ENCODE data around the gene RUNX2. TPM values are rescaled to one million over a fixed set of nuclear protein-coding genes. Genes with fewer than 3 reads are reported as not detected.

RUNX2 gene
- total and polyA plus RNA-seq, 2 experiments from 2014 or later = 4.4 to 5.2 TPM

DNA sequence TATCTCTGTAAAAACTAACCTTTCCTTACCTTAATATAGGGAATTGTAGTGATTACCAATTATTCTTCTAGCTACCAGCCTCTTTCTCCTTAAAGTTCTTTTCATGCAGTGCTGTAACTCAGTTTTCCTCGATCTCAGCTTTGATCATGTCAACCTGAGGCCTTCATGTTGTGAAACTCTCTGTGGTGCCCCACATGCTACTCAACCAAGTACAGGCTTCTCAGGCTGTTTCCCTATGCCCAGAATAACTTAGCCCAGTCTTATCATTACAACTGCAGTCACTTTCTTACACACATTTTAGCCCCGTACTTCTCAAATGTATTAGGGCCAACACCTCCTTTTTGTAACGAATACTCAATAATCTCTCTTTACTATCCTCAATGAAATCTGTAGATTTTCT lies 139.7 kb downstream of the RUNX2 start:
- Histone ChIP-seq H3F3A (ENCODE audit: insufficient read depth) (no peaks in the 10 kb centered on the region), H3K4me3 (no peak overlapping the region), H3K9ac (no peak overlapping the region), H2AFZ (no peak overlapping the region), H3K79me2 (ENCODE audit: insufficient read depth) (peaks cover 34% of the 10 kb centered on the region), H4K20me1 (ENCODE audit: insufficient read depth) (no peaks in the 10 kb centered on the region), H3K27me3 (replicated peaks; ENCODE audit: insufficient read depth) (no peaks in the 10 kb centered on the region), H3K36me3 (ENCODE audit: low read depth) (peaks cover 17% of the 10 kb centered on the region), H3K9me3 (ENCODE audit: low read depth) (no peaks in the 10 kb centered on the region), H3K9me2 (ENCODE audit: insufficient read depth) (no peaks in the 10 kb centered on the region), H3K27ac (no peak overlapping the region), H3K4me1 (ENCODE audit: insufficient read depth) (no peaks in the 10 kb centered on the region; the same call in 1 of the 2 replicates), H3K4me2 (ENCODE audit: unreplicated experiment) (no peak overlapping the region)
- 92 to 98% methylated on average over 3 of the region's 3 CpGs for WGBS, 2 experiments (ENCODE audit: low coverage in 1 of 2, low lambda C conversion rate in 2 of 2, missing lambda C conversion rate in 2 of 2)
- TF ChIP-seq EZH2 (IDR thresholded peaks at IDR 0.05; ENCODE audit: insufficient read depth, poor library complexity, severe bottlenecking) = no peak
- no peak for TF ChIP-seq EZH2phosphoT487 (IDR thresholded peaks at IDR 0.05; ENCODE audit: insufficient read depth, low read depth)
- no peak for DNase-seq
- in situ Hi-C loops (cut with MboI) = no loop called here

DNA sequence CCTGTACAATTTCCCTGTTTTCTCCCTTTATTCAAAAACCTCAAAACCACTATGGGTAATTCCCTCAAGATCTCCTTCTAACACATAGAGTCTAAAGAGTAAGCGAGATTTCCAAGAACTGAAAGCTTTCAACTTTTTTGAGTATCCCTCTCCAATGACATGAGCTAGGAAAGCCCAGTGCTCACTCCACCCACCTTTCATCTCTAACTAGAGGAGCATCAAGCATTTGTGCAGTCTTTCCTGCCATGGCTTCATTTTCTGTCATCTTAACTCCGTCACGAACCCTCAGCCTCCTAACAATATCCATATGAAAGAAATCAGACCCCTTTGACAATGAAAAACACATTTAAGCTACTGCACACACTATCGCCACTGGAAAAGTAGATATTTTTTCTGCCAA lies 141.5 kb downstream of the RUNX2 start:
- H3K79me2 ChIP-seq (ENCODE audit: insufficient read depth) = peaks cover 42% of the 10 kb centered on the region
- no peaks in the 10 kb centered on the region for H3F3A ChIP-seq (ENCODE audit: insufficient read depth)
- WGBS, 2 experiments (ENCODE audit: low coverage in 1 of 2, low lambda C conversion rate in 2 of 2, missing lambda C conversion rate in 2 of 2) = 63 to 72% methylated on average over 4 of the region's 4 CpGs
- DNase-seq = no peak
- H2AFZ ChIP-seq = no peak overlapping the region
- in situ Hi-C loops (cut with MboI) = no loop called here
- H3K36me3 ChIP-seq (ENCODE audit: low read depth) = peaks cover 17% of the 10 kb centered on the region
- H3K9ac ChIP-seq = no peak overlapping the region
- no peak for TF ChIP-seq EZH2 (IDR thresholded peaks at IDR 0.05; ENCODE audit: insufficient read depth, poor library complexity, severe bottlenecking)
- TF ChIP-seq EZH2phosphoT487 (IDR thresholded peaks at IDR 0.05; ENCODE audit: insufficient read depth, low read depth) = no peak
- H3K9me3 ChIP-seq (ENCODE audit: low read depth) = no peaks in the 10 kb centered on the region
- H3K4me2 ChIP-seq (ENCODE audit: unreplicated experiment) = no peak overlapping the region
- H3K9me2 ChIP-seq (ENCODE audit: insufficient read depth) = no peaks in the 10 kb centered on the region
- H4K20me1 ChIP-seq (ENCODE audit: insufficient read depth) = no peaks in the 10 kb centered on the region
- H3K27ac ChIP-seq = no peak overlapping the region
- no peak overlapping the region for H3K4me3 ChIP-seq
- H3K27me3 ChIP-seq (replicated peaks; ENCODE audit: insufficient read depth) = no peaks in the 10 kb centered on the region
- H3K4me1 ChIP-seq (ENCODE audit: insufficient read depth) = no peaks in the 10 kb centered on the region

DNA sequence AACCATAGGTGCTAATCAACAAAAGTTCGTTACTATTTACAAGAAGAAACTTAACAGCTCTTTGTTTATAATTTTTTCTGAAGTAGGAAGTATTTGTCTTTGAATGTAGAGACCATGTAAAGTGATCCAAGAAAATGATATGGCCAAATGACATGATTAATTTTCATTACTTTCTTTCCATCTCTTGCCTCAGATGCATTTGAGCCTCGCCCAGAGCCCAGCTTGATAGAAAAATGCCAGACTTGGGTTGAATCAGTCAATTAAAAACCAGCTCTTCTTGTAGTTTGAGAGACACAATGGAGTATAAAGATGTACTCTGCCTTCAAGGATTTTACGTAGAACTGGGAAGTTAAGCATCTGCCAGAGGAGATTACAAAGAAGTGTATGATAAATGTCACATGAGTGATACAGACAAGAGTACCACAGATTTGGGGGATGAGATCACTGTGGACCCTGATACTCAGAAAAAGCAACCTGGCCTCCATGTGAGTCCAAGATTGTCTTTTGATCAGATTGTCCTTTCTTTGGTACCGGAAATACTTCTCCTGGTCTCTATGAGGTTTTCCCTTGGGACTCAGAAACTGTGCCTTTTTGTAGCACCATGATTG lies 142.1 kb downstream of the RUNX2 start:
- WGBS, 2 experiments (ENCODE audit: low coverage in 1 of 2, low lambda C conversion rate in 2 of 2, missing lambda C conversion rate in 2 of 2) = 68 to 75% methylated on average over 4 of the region's 4 CpGs
- Histone ChIP-seq H3K27ac (no peak overlapping the region), H3K4me1 (ENCODE audit: insufficient read depth) (no peaks in the 10 kb centered on the region), H3K79me2 (ENCODE audit: insufficient read depth) (peaks cover 39% of the 10 kb centered on the region), H3K4me2 (ENCODE audit: unreplicated experiment) (no peak overlapping the region), H3K4me3 (no peak overlapping the region), H3K36me3 (ENCODE audit: low read depth) (peaks cover 17% of the 10 kb centered on the region), H3K9me3 (ENCODE audit: low read depth) (no peaks in the 10 kb centered on the region), H3K9ac (no peak overlapping the region), H3F3A (ENCODE audit: insufficient read depth) (no peaks in the 10 kb centered on the region), H3K9me2 (ENCODE audit: insufficient read depth) (no peaks in the 10 kb centered on the region), H4K20me1 (ENCODE audit: insufficient read depth) (no peaks in the 10 kb centered on the region), H2AFZ (no peak overlapping the region), H3K27me3 (replicated peaks; ENCODE audit: insufficient read depth) (no peaks in the 10 kb centered on the region)
- no peak for TF ChIP-seq EZH2phosphoT487 (IDR thresholded peaks at IDR 0.05; ENCODE audit: insufficient read depth, low read depth)
- no peak for TF ChIP-seq EZH2 (IDR thresholded peaks at IDR 0.05; ENCODE audit: insufficient read depth, poor library complexity, severe bottlenecking)
- in situ Hi-C loops (cut with MboI) = no loop called here
- DNase-seq = no peak

DNA sequence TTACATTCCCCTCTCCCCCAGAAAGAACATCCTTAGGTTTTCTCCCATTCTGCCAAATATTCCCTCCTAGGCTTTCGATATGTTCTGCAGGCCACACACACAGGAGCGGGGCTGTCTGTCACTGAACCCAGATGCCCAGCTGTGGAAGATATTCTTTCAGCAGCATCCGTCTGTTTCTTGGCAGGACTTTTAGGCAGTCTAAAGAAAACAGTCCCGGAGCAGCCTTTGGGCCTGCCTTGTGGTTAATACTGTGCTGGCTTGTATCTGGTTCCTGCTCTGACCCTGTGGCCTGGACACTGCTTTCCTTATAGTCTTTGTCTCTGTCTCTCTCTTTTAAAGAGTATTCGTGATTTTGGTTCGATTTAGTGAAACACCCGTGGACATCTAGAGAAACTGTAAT lies 144.3 kb downstream of the RUNX2 start:
- H3K79me2 ChIP-seq (ENCODE audit: insufficient read depth) = peaks cover 61% of the 10 kb centered on the region
- in situ Hi-C loops (cut with MboI) = no loop called here
- H2AFZ ChIP-seq = no peak overlapping the region
- H3K9me3 ChIP-seq (ENCODE audit: low read depth) = no peaks in the 10 kb centered on the region
- 96% methylated on average over 7 of the region's 7 CpGs for WGBS, 2 experiments (ENCODE audit: low coverage in 1 of 2, low lambda C conversion rate in 2 of 2, missing lambda C conversion rate in 2 of 2)
- no peaks in the 10 kb centered on the region for H3K27me3 ChIP-seq (replicated peaks; ENCODE audit: insufficient read depth)
- no peaks in the 10 kb centered on the region for H3K9me2 ChIP-seq (ENCODE audit: insufficient read depth)
- DNase-seq = no peak
- no peak overlapping the region for H3K9ac ChIP-seq
- no peaks in the 10 kb centered on the region for H4K20me1 ChIP-seq (ENCODE audit: insufficient read depth)
- no peak overlapping the region for H3K4me3 ChIP-seq
- no peak for TF ChIP-seq EZH2phosphoT487 (IDR thresholded peaks at IDR 0.05; ENCODE audit: insufficient read depth, low read depth)
- no peak for TF ChIP-seq EZH2 (IDR thresholded peaks at IDR 0.05; ENCODE audit: insufficient read depth, poor library complexity, severe bottlenecking)
- H3K4me2 ChIP-seq (ENCODE audit: unreplicated experiment) = no peak overlapping the region
- H3K36me3 ChIP-seq (ENCODE audit: low read depth) = peaks cover 17% of the 10 kb centered on the region
- no peaks in the 10 kb centered on the region for H3K4me1 ChIP-seq (ENCODE audit: insufficient read depth)
- no peak overlapping the region for H3K27ac ChIP-seq
- H3F3A ChIP-seq (ENCODE audit: insufficient read depth) = no peaks in the 10 kb centered on the region
